ENCODE measurements around the gene RIMBP2. TPM values are rescaled to one million over a fixed set of nuclear protein-coding genes. Genes with fewer than 3 reads are reported as not detected.

RIMBP2 gene
- total RNA-seq, 4 donors from 2014 or later, result 1.5 to 5.3 (median 2.7) TPM

DNA sequence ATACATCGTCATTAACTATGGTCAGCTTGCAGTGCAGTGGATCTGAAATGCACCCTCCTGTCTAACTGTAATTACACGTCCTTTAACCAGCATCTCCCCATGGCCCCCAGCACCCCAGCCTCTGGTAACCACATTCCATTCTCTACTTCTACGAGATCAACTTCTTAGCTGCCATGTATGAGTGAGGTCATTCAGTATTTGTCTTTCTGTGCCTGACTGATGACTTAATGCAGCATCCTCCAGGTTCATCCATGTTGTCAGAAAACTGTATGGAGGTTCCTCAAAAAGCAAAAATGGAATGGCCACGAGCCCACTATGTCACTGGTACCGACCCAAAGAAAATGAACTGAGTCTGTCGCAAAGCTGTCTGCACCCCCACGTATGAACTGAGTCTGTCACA is 107.3 kb downstream of the RIMBP2 start:
- no peak overlapping the region for H3K4me3 ChIP-seq (ENCODE audit: low read depth, poor library complexity, severe bottlenecking)
- intact Hi-C loops (cut with DNase I; ENCODE audit: low total_unique reads), result no loop called here
- 84 to 87% methylated on average over 7 of the region's 7 CpGs for WGBS, 2 donors
- no peak for TF ChIP-seq POLR2A (IDR thresholded peaks at IDR 0.05)
- TF ChIP-seq, protein P1, sequence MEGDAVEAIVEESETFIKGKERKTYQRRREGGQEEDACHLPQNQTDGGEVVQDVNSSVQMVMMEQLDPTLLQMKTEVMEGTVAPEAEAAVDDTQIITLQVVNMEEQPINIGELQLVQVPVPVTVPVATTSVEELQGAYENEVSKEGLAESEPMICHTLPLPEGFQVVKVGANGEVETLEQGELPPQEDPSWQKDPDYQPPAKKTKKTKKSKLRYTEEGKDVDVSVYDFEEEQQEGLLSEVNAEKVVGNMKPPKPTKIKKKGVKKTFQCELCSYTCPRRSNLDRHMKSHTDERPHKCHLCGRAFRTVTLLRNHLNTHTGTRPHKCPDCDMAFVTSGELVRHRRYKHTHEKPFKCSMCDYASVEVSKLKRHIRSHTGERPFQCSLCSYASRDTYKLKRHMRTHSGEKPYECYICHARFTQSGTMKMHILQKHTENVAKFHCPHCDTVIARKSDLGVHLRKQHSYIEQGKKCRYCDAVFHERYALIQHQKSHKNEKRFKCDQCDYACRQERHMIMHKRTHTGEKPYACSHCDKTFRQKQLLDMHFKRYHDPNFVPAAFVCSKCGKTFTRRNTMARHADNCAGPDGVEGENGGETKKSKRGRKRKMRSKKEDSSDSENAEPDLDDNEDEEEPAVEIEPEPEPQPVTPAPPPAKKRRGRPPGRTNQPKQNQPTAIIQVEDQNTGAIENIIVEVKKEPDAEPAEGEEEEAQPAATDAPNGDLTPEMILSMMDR (IDR thresholded peaks at IDR 0.05), result no peak
- DNase-seq (ENCODE audit: low spot score in 2 of 2), result peak in 1 of 2 donors; percentile 46

DNA sequence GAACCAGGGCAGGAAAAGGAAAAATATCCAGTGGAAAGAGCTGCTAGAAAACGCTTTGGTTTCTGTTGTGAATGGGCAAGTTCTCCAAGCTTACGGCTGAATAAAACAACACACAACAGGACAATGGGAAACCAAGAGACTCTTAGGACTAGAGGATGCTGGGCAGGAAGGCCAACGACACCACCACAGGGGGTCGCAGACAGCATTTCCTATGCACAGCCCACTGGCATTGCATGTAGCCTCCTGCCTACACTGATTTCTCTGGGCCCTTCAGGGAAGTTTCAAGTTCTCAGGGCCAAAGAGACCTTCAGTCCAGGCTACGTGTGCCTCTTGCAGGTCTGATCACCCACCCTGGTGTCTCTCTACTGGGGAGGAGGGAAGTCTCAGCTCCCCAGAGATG is 108.0 kb downstream of the RIMBP2 start:
- intact Hi-C loops (cut with DNase I; ENCODE audit: low total_unique reads), result no loop called here
- no peak overlapping the region for H3K4me3 ChIP-seq (ENCODE audit: low read depth, poor library complexity, severe bottlenecking)
- DNase-seq (ENCODE audit: low spot score in 2 of 2), result no peak
- WGBS, 2 donors, result 75 to 89% methylated on average over 5 of the region's 5 CpGs
- TF ChIP-seq, protein P1 (IDR thresholded peaks at IDR 0.05), result no peak
- no peak for TF ChIP-seq POLR2A (IDR thresholded peaks at IDR 0.05)

DNA sequence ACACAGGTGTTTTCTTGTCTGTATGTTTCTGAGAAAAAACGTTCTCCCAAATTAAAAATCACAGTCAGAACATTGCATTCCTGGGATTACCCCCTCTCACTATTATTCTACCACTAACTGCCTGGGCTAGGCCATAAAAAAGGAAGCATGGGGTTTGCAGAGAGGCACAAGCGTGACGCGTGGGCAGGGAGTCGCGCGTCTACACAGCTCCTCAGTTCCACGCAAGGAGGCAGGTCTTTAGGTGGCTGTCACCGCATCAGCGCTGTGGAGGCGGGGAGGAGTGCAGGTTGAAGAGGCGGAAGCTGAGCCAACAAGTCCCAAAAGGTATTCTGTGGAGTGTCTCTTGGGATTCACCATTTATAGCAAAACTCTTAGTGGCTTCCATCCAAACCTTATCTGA is 109.9 kb downstream of the RIMBP2 start:
- intact Hi-C loops (cut with DNase I; ENCODE audit: low total_unique reads), result no loop called here
- 84 to 88% methylated on average over 12 of the region's 12 CpGs for WGBS, 2 donors
- DNase-seq (ENCODE audit: low spot score in 2 of 2), result no peak
- no peak overlapping the region for H3K4me3 ChIP-seq (ENCODE audit: low read depth, poor library complexity, severe bottlenecking)
- no peak for TF ChIP-seq POLR2A (IDR thresholded peaks at IDR 0.05)
- TF ChIP-seq, protein P1 (IDR thresholded peaks at IDR 0.05), result no peak

DNA sequence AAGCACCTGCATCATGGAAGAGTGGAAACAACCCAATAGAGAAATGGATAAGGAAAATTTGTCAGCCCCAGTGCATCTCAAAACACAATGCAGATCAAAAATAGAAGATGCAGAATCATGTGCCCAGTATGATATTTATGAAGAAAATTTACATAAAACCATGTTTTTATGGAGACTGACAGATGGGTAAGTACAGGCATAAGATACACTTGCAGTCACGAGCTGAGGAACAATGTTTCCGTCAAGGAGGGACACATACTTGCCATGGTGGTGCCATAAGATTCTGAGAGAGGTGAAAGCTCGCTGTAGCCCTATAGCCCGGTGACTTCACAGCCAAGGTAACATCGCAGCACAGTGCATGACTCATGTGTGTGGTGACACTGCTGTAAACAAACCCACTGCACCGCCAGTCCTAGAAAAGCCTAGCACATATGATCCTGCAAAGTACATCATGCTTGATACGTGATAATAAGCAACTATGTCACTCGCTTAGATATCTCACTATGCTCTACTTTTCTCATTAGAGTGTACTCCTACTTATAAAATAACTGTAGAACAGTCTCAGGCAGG is 112.6 kb downstream of the RIMBP2 start:
- 82 to 86% methylated on average over 8 of the region's 8 CpGs for WGBS, 2 donors
- intact Hi-C loops (cut with DNase I; ENCODE audit: low total_unique reads), result no loop called here
- peak in 1 of 2 donors; percentile 9 for DNase-seq (ENCODE audit: low spot score in 2 of 2)
- TF ChIP-seq, protein P1 (IDR thresholded peaks at IDR 0.05), result no peak
- no peak for TF ChIP-seq POLR2A (IDR thresholded peaks at IDR 0.05)
- no peak overlapping the region for H3K4me3 ChIP-seq (ENCODE audit: low read depth, poor library complexity, severe bottlenecking)

DNA sequence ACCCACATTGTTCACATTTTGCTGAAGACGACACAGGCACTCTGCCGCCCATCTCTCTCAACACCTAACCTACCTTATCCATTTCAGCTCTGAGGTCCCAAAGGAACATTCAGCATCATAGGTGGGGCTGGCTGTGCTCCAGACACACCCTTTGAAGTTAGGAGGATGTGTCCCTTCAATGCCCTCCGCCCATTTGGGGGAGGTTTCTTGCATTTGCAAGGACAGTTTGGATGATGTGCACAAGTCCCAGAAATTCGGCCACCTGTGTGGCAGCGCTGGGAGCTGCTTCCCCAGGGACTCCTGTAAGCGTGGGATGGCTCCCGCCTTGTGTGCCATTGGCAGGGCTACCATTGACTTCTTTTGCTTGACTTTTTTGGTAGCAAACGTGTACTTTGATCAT is 113.8 kb downstream of the RIMBP2 start:
- intact Hi-C loops (cut with DNase I; ENCODE audit: low total_unique reads), result no loop called here
- H3K4me3 ChIP-seq (ENCODE audit: low read depth, poor library complexity, severe bottlenecking), result no peak overlapping the region
- TF ChIP-seq, protein P1 (IDR thresholded peaks at IDR 0.05), result no peak
- TF ChIP-seq POLR2A (IDR thresholded peaks at IDR 0.05), result no peak
- peak in 1 of 2 donors; percentile 62 for DNase-seq (ENCODE audit: low spot score in 2 of 2)
- WGBS, 2 donors, result 87 to 89% methylated on average over 8 of the region's 8 CpGs

DNA sequence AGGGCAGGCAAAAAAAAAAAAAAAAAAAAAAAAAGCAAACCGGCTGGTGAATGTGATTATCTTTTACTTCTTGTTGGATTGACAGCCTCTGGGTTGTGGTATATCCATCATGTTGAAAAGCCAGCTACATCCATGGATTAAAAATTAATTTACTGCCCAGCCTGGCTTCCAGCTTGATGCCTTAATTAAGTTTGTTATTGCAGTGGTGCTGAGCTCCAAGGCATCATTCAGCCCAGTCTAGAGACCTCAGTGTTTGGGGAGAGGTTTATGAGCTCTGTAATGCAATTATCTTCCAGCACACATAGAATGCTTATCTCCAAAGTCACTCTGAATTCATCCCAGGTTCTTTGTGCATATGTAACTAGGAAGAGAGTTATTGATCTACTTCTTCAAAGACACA is 114.8 kb downstream of the RIMBP2 start:
- 68 to 88% methylated on average over 1 of the region's 1 CpG for WGBS, 2 donors
- intact Hi-C loops (cut with DNase I; ENCODE audit: low total_unique reads), result no loop called here
- no peak for DNase-seq (ENCODE audit: low spot score in 2 of 2)
- TF ChIP-seq, protein P1 (IDR thresholded peaks at IDR 0.05), result no peak
- no peak for TF ChIP-seq POLR2A (IDR thresholded peaks at IDR 0.05)
- no peak overlapping the region for H3K4me3 ChIP-seq (ENCODE audit: low read depth, poor library complexity, severe bottlenecking)

Measured in lower leg skin (tissue), 4 donors.